Suppressor macrophage treated with lipopolysaccharide for 4 hours (primary cell): ENCODE measurements around the gene GAS2.

Experiments
- DNase-seq: peaks from one replicate; pipeline ENCODE4 v3.0.0-alpha.2; 2020

Gene GAS2

DNA sequence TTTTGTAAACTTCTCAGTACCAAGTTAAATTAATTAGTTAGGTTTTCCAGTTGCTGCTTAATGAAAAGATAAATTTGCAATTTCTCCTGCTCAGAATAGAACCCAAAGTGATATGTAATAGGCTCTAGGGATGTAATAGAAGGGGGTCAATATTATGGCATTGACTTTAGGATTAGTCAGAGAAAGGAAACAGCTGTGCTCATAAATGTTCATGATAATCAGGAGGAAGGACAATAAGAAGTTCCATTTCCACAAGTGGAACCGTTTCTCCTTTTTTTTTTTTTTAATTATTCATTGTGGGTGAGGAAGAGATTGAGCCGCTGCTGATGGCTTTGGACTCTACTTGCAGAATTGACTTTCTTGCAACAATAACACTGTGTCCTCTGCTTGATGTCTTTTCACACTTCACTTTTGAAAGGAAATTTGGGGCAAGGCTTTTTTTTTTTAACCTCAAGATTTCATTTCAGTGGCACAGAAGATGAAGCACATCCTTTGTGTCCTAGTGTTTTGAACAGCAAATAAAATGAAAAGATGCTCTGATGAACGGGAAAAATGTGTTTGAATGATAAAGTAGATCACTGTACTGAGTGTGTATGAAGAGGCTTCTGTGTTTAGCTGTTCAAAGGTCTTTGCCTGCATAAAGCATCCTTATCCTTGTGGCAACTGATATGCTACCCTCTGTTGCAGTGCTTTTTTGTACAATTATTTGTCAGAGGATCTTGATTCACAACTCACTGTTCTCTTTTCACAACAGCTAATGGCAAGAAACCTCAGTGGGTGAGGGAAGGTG is 62.4 kb downstream of the GAS2 start:
- no peak for DNase-seq

DNA sequence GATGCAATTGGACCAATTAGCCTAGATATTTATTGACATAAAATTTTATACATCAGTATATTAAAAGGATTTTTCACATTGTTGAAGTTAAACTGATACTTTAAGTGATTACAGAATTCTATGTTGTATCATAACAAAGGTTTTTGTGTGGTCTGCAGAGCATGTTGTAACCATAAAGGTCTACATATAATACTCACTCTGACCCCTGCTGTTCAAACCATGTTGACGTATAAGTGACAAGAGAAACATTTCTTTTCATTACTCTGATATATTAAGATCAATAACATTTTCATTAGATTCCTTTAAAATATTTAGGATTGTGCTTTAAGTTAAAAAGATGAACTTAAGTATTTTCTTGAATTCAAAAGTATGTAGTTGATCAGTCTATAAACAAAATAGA is 63.9 kb downstream of the GAS2 start:
- DNase-seq = peak; percentile 3

GRCh38 chr11:22732588-22732987 is 66.2 kb downstream of the GAS2 start:
- DNase-seq = no peak

DNA sequence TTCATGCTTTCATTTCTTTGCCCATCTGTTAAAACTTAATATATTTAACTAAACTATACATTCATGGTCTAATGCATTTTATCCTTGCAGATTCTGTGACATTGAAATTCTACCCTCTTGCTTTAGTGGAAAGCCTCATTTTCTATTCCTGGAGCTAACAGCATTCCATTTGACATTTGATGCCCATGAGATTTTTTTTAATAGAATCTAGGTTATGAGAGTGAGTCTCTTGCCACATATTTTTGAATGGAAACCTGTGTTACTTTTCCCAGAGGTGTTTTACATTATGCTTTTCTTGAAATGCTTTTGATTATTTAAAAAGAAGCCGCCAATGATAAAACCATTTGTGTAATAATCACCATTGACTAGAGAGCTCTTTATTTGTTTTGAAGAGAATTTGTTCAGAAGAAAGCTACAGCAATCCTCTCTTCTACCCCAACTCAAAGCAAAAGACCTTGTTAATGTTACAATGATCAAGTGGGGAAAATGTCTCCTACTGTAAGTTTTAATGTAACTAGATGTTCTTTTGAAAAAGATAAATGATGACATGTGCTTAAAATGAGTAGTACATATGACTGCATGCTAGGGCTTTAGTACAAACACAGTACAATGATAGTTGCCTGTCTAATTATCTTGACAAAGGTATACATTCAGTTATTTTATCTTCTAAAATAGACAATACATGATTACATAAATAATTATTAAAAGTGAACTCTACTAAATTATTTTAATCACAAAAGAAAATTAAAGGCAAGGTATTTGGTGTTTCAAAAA is 67.3 kb downstream of the GAS2 start:
- no peak for DNase-seq

- DNase-seq = no peak
These were observed 68.4 kb downstream of the GAS2 start for GRCh38 chr11:22734628-22735345.

GRCh38 chr11:22742157-22742613 is 75.8 kb downstream of the GAS2 start:
- DNase-seq = no peak

DNA sequence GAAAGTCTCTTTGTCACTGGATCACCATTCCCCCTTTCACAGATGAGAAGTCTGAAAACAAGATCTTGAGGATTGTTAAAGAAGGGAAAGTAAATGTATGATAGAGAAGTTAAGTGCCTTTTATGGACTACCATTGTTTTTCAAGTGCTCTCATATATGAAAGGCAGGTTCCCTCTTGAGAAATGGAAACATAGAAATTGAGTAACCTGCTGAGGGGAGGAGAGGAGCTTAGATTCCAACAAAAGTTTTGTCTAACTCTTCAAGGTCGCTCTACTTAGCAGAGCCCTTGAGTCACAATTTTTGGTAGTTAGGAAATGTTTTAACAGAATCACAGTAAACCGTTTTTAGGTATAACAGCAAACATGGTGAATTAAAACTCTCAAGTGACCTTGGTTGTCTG is 83.1 kb downstream of the GAS2 start:
- DNase-seq = no peak

- DNase-seq = no peak
These were observed 86.5 kb downstream of the GAS2 start for GRCh38 chr11:22752908-22753310.

GRCh38 chr11:22753416-22753815 is 87.0 kb downstream of the GAS2 start:
- no peak for DNase-seq

DNA sequence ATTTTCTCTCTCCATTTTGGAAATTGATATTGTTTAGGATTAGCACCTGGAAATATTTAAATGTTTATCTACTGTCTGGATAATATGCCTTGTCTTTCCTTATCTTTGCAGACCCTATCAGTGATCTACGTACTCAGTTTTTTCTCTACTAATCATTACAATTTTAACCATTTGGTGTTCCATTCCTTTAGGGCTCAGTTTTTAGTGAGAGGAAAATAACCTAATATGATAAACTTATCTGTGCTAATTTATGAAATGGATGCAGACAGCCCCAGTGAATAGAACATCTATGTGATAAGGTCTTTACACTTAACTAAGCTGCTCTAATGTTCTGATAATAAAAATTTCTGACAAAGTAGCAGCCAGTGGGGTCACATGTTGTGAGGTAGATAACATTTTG is 94.7 kb downstream of the GAS2 start:
- DNase-seq = no peak

GRCh38 chr11:22763166-22763565 is 96.8 kb downstream of the GAS2 start:
- no peak for DNase-seq

DNA sequence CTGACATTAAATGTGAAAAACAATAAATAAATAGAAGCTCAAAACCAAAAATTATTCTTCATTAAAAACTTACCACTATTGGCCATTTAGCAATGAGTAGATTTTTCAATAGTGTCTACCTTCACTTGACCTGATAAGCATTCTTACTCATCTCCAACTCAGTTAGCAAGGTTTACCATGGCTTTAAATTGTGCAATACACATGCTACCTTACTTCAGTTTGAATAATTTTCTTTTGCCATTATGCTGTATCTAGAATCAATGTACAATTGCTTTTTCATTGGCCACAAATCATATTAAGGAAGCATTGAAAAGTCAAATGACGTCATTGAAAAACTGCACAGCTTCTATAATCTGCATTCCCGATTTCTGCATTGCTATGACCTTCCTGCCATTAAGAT is 98.3 kb downstream of the GAS2 start:
- DNase-seq = no peak

GRCh38 chr11:22768281-22768680 is 101.9 kb downstream of the GAS2 start:
- no peak for DNase-seq

DNA sequence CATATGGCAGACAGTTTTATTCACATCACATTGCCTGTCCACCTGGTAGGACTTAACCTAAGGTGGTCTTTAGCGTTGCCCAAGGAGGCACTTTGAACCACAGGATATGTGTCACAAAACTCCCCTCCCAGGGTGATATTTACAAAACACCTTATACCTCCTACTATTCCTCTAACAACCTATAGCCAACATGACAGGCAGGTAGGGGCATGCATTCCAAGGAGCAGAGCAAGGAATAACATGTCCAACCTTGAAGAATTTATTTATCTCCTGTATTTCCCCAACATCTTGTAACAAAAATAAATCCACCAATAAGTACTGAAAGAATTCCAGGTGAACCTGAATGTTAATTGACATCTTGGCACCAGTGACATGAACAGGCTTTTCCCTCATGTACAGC is 102.7 kb downstream of the GAS2 start:
- DNase-seq = no peak

DNA sequence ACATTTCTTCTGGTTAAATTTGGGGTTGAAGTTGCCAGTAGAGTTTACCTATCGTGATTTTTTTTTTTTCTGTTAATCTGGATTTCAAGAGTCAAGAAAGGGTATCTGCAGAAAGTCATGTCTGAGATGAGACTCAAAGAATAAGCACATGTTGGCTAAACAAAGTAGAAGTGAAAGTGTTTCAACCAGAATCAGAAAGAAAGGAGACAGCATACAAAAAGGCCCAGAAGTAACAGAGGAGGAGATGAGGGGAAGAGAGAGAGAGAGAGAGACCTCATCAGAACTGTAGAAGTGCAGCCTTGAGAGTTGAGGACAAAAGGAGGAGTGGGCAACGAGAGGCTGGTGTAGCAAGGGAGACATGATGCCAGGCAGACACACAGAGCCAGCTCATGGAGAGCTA is 108.3 kb downstream of the GAS2 start:
- DNase-seq = no peak

DNA sequence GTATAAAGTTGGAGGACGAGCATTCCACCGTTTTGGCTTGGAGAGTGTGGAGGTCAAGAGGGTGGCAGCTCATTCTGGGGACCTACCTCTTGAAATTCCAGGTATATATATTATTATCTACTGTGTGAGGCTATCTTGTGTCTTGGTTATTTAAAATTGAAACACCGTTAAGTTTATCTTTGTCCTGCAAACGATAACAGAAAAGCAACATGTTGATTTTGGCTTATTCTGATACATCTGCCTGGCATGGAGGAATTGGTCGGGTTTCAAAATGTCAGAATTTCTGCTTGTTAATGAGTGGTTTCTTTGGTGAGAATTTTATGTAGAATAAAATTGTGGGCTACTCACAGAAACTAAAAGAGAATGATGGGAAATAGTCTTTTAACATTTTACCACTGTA is 108.8 kb downstream of the GAS2 start:
- no peak for DNase-seq

DNA sequence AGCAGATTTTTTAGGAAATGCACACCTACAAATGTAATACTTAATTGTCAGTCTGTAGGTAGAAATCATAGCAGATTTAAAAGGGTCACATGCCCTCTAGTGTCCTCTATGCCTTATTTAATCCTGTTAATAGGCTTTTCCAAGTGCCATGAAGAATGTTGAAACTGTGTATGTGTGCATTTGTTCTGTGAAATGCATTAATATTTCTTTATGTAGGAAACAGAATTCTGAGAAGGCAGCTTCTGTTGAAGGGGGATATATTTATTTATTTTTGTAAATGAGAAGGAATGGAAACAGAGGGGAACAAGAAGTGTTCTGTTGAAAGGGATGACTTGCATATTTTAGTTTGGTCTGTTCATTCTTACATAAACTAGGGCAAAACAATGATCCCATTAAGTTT is 112.2 kb downstream of the GAS2 start:
- no peak for DNase-seq

DNA sequence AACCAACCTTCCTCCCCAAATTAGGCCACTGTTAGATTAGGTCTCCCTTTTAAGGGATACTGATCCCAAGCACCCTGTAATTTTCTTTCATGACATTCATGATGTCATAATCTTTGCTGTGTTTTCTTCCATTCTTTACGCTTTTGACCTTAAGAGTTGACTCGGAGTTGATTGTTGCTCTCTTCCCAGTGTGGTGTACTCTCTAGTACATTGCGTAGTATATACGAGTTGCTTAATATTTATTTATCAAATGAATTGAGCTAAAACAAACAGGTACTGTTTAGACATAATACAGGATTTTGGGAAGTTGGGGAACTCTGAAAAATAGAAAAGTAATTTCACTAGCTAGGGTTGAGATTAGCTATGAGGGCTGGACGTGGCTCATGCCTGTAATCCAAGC is 113.4 kb downstream of the GAS2 start:
- no peak for DNase-seq

GRCh38 chr11:22780952-22781593 is 114.7 kb downstream of the GAS2 start:
- no peak for DNase-seq

- DNase-seq = no peak
These were observed 118.8 kb downstream of the GAS2 start for GRCh38 chr11:22785251-22785650.

- DNase-seq = no peak
These were observed 120.1 kb downstream of the GAS2 start for GRCh38 chr11:22786475-22786874.

- no peak for DNase-seq
These were observed 120.6 kb downstream of the GAS2 start for GRCh38 chr11:22787055-22787454.

DNA sequence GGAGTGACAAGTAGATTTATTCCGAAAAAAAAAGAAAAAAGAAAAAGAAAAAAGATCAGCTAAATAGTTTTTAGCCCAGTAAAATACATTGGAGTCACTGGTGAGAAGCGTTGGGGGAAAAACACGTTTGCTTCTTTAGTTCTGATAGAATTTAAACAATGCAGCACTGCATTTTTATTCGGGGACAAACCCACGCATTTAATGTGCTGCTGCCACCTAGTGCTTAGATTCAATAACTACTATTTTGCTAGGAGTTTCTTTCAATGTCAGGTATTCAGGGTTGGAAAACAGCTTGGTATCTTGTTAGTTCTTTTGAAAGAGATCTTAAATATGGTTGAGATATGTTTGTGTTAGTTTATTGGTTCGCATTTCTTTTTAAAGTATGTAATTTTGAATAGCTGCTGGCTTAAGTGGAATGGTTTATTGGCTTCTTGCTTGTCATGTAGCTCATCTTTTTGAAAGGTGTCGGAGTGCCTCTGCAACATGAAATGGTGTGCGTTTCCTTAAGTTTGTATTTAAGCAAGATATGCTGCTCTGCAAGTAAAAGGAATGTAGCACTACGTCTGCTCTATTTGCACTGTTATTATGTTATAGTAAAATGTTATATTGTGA is 121.2 kb downstream of the GAS2 start:
- DNase-seq = peak; percentile 45
